HepG2 (cell line): ENCODE data around the gene RCOR1. TPM values are rescaled to one million over a fixed set of nuclear protein-coding genes. Genes with fewer than 3 reads are reported as not detected.

Source experiments
- ATAC-seq: fragments of 200-7000 bp; cut with Tn5 transposase; 3 replicates; pipeline ENCODE4 v1.9.1; 2020; ENCODE audit warnings: mild to moderate bottlenecking, moderate library complexity
- BruUV-seq: library from RNA; stranded (reverse); fragments of 400-500 nt; replicated peaks from 2 replicates; lab custom pipeline; 2021; lab: Mats Ljungman, UMichigan
- CTCF ChIA-PET: fragments of 300-600 bp; formaldehyde crosslinking; extraction: SDS; loops from one replicate; lab custom pipeline; 2021; ENCODE audit warnings: low total read pairs, inconsistent platforms, low intra/inter-chr PET ratio; lab: Yijun Ruan, JAX
- POLR2A ChIA-PET: fragments of 350-600 bp; sonication (Branson Sonifier 250); formaldehyde crosslinking; loops from one replicate; lab custom pipeline; 2020; ENCODE audit warnings: antibody characterized with exemption, inconsistent platforms; lab: Yijun Ruan, JAX
- DNase-seq: peaks from one replicate; pipeline ENCODE4 v3.0.0-alpha.2; 2015; ENCODE audit warnings: low spot score
- FAIRE-seq: peaks from 3 replicates; lab custom pipeline; 2011; peaks lifted over from hg19 to GRCh38; lab: Jason Lieb, UNC
- H2AFZ ChIP-seq: one replicate; pipeline ENCODE4 v1.6.1; 2011; ENCODE audit warnings: low read length, inconsistent platforms
- H3K27ac ChIP-seq: fragments of 300-600 bp; 3 replicates; pipeline ENCODE4 v1.8.0; 2011; ENCODE audit warnings: mixed run types, mild to moderate bottlenecking, mixed read lengths, low read length, inconsistent platforms; ENCODE audit not compliant: insufficient read depth; ENCODE audit errors: extremely low read length
- H3K27me3 ChIP-seq, 2 experiments: fragments of 200-600 bp in 1 of 2; 2 replicates in 1 of 2; 3 replicates in 1 of 2; pipeline versions ENCODE4 v1.6.0 to v1.8.0; 2011; ENCODE audit warnings: low read length in 2 of 2, mild to moderate bottlenecking in 2 of 2, moderate library complexity in 2 of 2, inconsistent platforms in 1 of 2; ENCODE audit not compliant: insufficient read depth in 2 of 2, control insufficient read depth in 1 of 2
- H3K36me3 ChIP-seq, 2 experiments: fragments of 200-600 bp in 1 of 2; replicated peaks in 1 of 2; 2 replicates in 1 of 2; 3 replicates in 1 of 2; pipeline versions ENCODE4 v1.5.1 to v1.8.0; 2011; ENCODE audit warnings: low read length in 2 of 2, inconsistent platforms in 1 of 2; ENCODE audit not compliant: insufficient read depth in 2 of 2, control insufficient read depth in 1 of 2
- H3K4me1 ChIP-seq: 2 replicates; pipeline ENCODE4 v1.5.1; 2012; ENCODE audit warnings: low read length, inconsistent platforms; ENCODE audit not compliant: insufficient read depth
- H3K4me2 ChIP-seq: 2 replicates; pipeline ENCODE4 v1.6.0; 2011; ENCODE audit warnings: low read depth, low read length, inconsistent platforms
- H3K4me3 ChIP-seq, 3 experiments: fragments of 200-600 bp in 1 of 3; sonication (generic), shearing (Covaris generic) in 1 of 3; replicated peaks in 1 of 3; 2 replicates each; pipeline ENCODE4 v1.5.1; 2011 to 2016; ENCODE audit warnings: low read length in 3 of 3, inconsistent platforms in 2 of 3, low read depth in 2 of 3, mild to moderate bottlenecking in 2 of 3, control low read depth in 1 of 3, mixed read lengths in 1 of 3; ENCODE audit not compliant: insufficient read depth in 1 of 3
- H3K79me2 ChIP-seq: one replicate; pipeline ENCODE4 v1.6.1; 2011; ENCODE audit warnings: low read length, inconsistent platforms; ENCODE audit not compliant: insufficient read depth
- H3K9ac ChIP-seq: 2 replicates; pipeline ENCODE4 v1.6.0; 2011; ENCODE audit warnings: mild to moderate bottlenecking, low read depth, low read length, inconsistent platforms; ENCODE audit not compliant: insufficient read depth
- H3K9me3 ChIP-seq: 2 replicates; pipeline ENCODE4 v1.5.1; 2012; ENCODE audit warnings: mild to moderate bottlenecking, low read length
- H4K20me1 ChIP-seq: 2 replicates; pipeline ENCODE4 v1.6.0; 2011; ENCODE audit warnings: inconsistent platforms, mild to moderate bottlenecking, low read length, moderate library complexity; ENCODE audit not compliant: insufficient read depth
- XRCC5 ChIP-seq: fragments of 200-400 bp; formaldehyde crosslinking; optimal IDR thresholded peaks from 2 replicates; pipeline ENCODE3; 2017; ENCODE audit warnings: mild to moderate bottlenecking, low read length
- WGBS: methylation state at CpG from one replicate; pipeline ENCODE4 v1.1.6; 2017; ENCODE audit warnings: low lambda C conversion rate; 5-methylcytosine and 5-hydroxymethylcytosine counted together
- in situ Hi-C: cut with HindIII; loops from 2 replicates; pipeline ENCODE4 v1.10.0; 2017; ENCODE audit warnings: low pct_unique_long_range_greater_than_20kb; ENCODE audit not compliant: extremely low pct_ligation_motif_present
- intact Hi-C: fragments of 100-400 bp; cut with micrococcal nuclease; formaldehyde crosslinking; loops from one replicate; pipeline ENCODE4 v1.10.0; 2022; ENCODE audit not compliant: unreplicated experiment
- polyA plus RNA-seq, 8 experiments: library from polyadenylated mRNA; depleted of rRNA in 3 of 8; stranded (reverse) in 7 of 8; unstranded in 1 of 8; fragments of >200 nt; fragmentation: Illumina TruSeq in 4 of 8; extraction: Trizol in 4 of 8; gene quantifications; 2 replicates each; pipeline versions ENCODE4 v1.2.1 to v1.2.3, GENCODE V29; 2011 to 2016; ENCODE audit warnings: low read depth in 4 of 8, missing spikeins in 1 of 8, mixed read lengths in 1 of 8; ENCODE audit not compliant: insufficient read depth in 1 of 8
- total RNA-seq, 5 experiments: library from RNA; depleted of rRNA; stranded (reverse); fragments of >200 nt; fragmentation: Illumina TruSeq; extraction: Trizol; gene quantifications; 2 replicates each; pipeline ENCODE4 v1.2.3, GENCODE V29; 2016; ENCODE audit warnings: low read depth in 1 of 5
- TF ChIP-seq, protein P1 (sequence below): sonication (generic); formaldehyde crosslinking; IDR thresholded peaks from 2 replicates; pipeline ENCODE4 v1.4.0; 2020; ENCODE audit warnings: missing genetic modification reagents

The RCOR1 gene
- total and polyA plus RNA-seq, 2 of the 13 experiments (the other 11 are each of a cell fraction or from before 2014, with no cell fraction given): 10.2 to 11.1 TPM

DNA sequence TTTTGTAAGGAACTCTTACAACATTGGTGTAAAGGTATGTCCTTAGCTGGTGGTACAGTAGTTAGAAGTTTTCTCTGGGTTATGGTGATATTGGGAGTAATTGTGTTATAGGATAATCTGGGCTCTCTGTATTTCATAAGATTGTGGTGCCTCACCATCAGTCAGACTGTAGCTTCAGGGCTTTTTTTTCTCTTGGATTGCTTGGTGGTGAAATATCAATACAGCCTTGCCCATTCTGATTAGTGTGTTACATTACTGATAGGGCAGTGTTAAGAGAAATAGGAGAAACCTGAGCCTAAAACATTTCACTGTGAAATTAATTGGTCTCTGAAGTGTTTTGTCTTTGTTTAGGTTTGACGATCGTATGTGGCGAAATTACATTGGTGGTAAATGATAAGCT is 71.0 kb downstream of the RCOR1 start:
- FAIRE-seq: no peak
- Histone ChIP-seq H3K4me3 (no peak overlapping the region), H3K27ac (no peak overlapping the region), H3K27me3 (no peaks in the 10 kb centered on the region), H3K4me2 (no peak overlapping the region), H3K9ac (no peak overlapping the region), H3K9me3 (no peaks in the 10 kb centered on the region), H4K20me1 (peaks cover 4% of the 10 kb centered on the region; the same call in 1 of the 2 replicates), H2AFZ (no peak overlapping the region), H3K79me2 (peaks cover 95% of the 10 kb centered on the region), H3K4me1 (peaks cover 44% of the 10 kb centered on the region), H3K36me3 (peaks cover 0 to 1% of the 10 kb centered on the region in 2 experiments; a peak in 1 of 5 replicates)
- intact Hi-C loops: no loop called here
- TF ChIP-seq XRCC5: no peak
- TF ChIP-seq, protein P1, sequence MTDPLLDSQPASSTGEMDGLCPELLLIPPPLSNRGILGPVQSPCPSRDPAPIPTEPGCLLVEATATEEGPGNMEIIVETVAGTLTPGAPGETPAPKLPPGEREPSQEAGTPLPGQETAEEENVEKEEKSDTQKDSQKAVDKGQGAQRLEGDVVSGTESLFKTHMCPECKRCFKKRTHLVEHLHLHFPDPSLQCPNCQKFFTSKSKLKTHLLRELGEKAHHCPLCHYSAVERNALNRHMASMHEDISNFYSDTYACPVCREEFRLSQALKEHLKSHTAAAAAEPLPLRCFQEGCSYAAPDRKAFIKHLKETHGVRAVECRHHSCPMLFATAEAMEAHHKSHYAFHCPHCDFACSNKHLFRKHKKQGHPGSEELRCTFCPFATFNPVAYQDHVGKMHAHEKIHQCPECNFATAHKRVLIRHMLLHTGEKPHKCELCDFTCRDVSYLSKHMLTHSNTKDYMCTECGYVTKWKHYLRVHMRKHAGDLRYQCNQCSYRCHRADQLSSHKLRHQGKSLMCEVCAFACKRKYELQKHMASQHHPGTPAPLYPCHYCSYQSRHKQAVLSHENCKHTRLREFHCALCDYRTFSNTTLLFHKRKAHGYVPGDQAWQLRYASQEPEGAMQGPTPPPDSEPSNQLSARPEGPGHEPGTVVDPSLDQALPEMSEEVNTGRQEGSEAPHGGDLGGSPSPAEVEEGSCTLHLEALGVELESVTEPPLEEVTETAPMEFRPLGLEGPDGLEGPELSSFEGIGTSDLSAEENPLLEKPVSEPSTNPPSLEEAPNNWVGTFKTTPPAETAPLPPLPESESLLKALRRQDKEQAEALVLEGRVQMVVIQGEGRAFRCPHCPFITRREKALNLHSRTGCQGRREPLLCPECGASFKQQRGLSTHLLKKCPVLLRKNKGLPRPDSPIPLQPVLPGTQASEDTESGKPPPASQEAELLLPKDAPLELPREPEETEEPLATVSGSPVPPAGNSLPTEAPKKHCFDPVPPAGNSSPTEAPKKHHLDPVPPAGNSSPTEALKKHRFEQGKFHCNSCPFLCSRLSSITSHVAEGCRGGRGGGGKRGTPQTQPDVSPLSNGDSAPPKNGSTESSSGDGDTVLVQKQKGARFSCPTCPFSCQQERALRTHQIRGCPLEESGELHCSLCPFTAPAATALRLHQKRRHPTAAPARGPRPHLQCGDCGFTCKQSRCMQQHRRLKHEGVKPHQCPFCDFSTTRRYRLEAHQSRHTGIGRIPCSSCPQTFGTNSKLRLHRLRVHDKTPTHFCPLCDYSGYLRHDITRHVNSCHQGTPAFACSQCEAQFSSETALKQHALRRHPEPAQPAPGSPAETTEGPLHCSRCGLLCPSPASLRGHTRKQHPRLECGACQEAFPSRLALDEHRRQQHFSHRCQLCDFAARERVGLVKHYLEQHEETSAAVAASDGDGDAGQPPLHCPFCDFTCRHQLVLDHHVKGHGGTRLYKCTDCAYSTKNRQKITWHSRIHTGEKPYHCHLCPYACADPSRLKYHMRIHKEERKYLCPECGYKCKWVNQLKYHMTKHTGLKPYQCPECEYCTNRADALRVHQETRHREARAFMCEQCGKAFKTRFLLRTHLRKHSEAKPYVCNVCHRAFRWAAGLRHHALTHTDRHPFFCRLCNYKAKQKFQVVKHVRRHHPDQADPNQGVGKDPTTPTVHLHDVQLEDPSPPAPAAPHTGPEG (CRISPR knock-in tag): no peak
- CTCF ChIA-PET: no interaction called here
- DNase-seq: no peak
- no peak for ATAC-seq
- POLR2A ChIA-PET: interaction anchor here (0.6 kb wide), 1 partner anchor 14 kb away, joined by 3 read pairs; no protein-coding TSS in a partner anchor
- 97% methylated on average over 3 of the region's 3 CpGs for whole genome bisulfite sequencing
- no TSS peak for BruUV-seq
- in situ Hi-C loops: no loop called here
